ENCODE measurements around the gene FBXO48.

Gene FBXO48

DNA sequence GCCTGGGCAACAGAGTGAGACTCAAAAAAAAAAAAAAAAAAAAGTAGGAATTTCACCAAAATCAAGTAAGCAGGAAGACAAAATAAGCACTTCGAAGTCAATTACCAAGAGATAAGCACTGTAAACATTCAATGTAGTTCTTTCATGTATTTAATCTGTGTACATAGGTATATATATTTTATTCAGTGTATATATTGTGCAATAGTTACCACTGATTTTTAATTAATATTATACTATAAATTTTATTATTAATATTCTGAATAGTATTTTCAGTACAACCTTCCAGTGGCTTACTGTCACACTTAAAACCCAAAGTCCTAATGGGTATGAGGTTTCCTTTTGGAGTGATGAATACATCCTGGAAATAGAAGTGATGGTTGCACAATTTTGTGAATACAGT lies 9.4 kb upstream of the FBXO48 start:
- no peaks in the 10 kb centered on the region for H3K9me3 ChIP-seq
- H3K4me3 ChIP-seq (ENCODE audit: low read depth in 1 of 2, low read length in 1 of 2), result no peak overlapping the region
- no peaks in the 10 kb centered on the region for H3K4me1 ChIP-seq (ENCODE audit: control insufficient read depth in 1 of 2, insufficient read depth in 1 of 2, low read depth in 1 of 2, low read length in 1 of 2)
- H3K27me3 ChIP-seq, result no peaks in the 10 kb centered on the region
- H3K27ac ChIP-seq, result no peak overlapping the region
- TF ChIP-seq CTCF (IDR thresholded peaks at IDR 0.05), result no peak
- H3K36me3 ChIP-seq, result no peaks in the 10 kb centered on the region

DNA sequence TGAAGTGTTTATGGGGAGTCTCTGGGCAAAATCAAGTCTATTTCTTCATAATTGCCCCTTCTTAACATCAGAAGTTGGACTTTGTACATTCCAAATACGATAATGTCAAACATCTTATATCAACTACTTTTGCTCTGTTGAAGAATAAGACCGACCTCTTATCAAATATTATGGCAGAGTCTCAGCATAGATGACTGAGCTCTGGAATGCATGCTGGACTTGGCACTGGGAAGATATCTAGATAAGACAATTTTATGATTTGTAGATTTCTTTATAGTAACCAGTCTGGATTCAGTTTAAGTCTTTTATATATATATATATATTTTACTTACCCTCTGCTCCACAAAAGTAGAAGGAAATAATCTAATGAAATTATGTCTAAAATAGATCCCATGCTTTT lies 8.5 kb upstream of the FBXO48 start:
- Histone ChIP-seq H3K27me3 (no peaks in the 10 kb centered on the region), H3K27ac (no peak overlapping the region), H3K4me1 (ENCODE audit: control insufficient read depth in 1 of 2, insufficient read depth in 1 of 2, low read depth in 1 of 2, low read length in 1 of 2) (no peaks in the 10 kb centered on the region), H3K9me3 (no peaks in the 10 kb centered on the region), H3K36me3 (no peaks in the 10 kb centered on the region), H3K4me3 (ENCODE audit: low read depth in 1 of 2, low read length in 1 of 2) (no peak overlapping the region)
- no peak for TF ChIP-seq CTCF (IDR thresholded peaks at IDR 0.05)

- Histone ChIP-seq H3K27me3 (no peaks in the 10 kb centered on the region), H3K4me3 (ENCODE audit: low read depth in 1 of 2, low read length in 1 of 2) (no peak overlapping the region), H3K27ac (no peak overlapping the region), H3K36me3 (no peaks in the 10 kb centered on the region), H3K4me1 (ENCODE audit: control insufficient read depth in 1 of 2, insufficient read depth in 1 of 2, low read depth in 1 of 2, low read length in 1 of 2) (no peaks in the 10 kb centered on the region), H3K9me3 (no peaks in the 10 kb centered on the region)
- TF ChIP-seq CTCF (IDR thresholded peaks at IDR 0.05), result no peak
Observed at GRCh38 chr2:68475110-68475509, 8.0 kb upstream of the FBXO48 start.

DNA sequence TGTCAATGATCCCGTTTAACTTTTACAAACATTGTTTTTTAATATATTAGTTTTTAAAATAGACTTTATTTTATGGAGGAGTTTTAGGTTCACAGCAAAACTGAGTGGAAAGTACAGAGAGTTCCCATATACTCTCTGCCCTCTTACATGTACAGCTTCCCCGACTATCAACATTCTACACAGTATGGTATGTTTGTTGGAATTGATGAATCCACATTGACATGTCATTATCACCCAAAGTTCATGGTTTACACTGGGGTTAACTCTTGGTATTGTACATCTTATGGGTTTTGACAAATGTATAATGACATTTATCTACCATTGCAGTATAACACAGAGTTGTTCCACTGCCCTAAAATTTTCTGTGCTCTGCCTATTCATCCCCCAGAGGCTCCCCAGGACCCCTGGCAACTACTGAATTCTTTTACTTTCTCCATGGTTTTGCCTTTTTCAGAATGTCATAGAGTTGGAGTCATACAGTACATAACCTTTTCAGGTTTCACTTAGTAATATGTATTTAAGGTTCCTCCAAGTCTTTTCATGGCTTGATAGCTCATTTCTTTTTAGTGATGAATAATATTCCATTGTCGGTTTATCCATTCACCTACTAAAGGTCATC lies 5.8 kb upstream of the FBXO48 start:
- H3K27me3 ChIP-seq, result no peaks in the 10 kb centered on the region
- no peak for TF ChIP-seq CTCF (IDR thresholded peaks at IDR 0.05)
- peaks cover 2% of the 10 kb centered on the region in 2 experiments for H3K4me1 ChIP-seq (ENCODE audit: control insufficient read depth in 1 of 2, insufficient read depth in 1 of 2, low read depth in 1 of 2, low read length in 1 of 2)
- no peaks in the 10 kb centered on the region for H3K36me3 ChIP-seq
- no peak overlapping the region for H3K27ac ChIP-seq
- no peaks in the 10 kb centered on the region for H3K9me3 ChIP-seq
- H3K4me3 ChIP-seq (ENCODE audit: low read depth in 1 of 2, low read length in 1 of 2), result no peak overlapping the region

GRCh38 chr2:68471385-68471784 lies 4.3 kb upstream of the FBXO48 start:
- Histone ChIP-seq H3K27me3 (no peaks in the 10 kb centered on the region), H3K4me1 (ENCODE audit: control insufficient read depth in 1 of 2, insufficient read depth in 1 of 2, low read depth in 1 of 2, low read length in 1 of 2) (peaks cover 11% of the 10 kb centered on the region in 2 experiments), H3K27ac (no peak overlapping the region), H3K9me3 (no peaks in the 10 kb centered on the region), H3K4me3 (ENCODE audit: low read depth in 1 of 2, low read length in 1 of 2) (no peak overlapping the region), H3K36me3 (no peaks in the 10 kb centered on the region)
- TF ChIP-seq CTCF (IDR thresholded peaks at IDR 0.05), result no peak

- H3K4me3 ChIP-seq (ENCODE audit: low read depth in 1 of 2, low read length in 1 of 2), result no peak overlapping the region
- TF ChIP-seq CTCF (IDR thresholded peaks at IDR 0.05), result no peak
- no peaks in the 10 kb centered on the region for H3K27me3 ChIP-seq
- H3K36me3 ChIP-seq, result no peaks in the 10 kb centered on the region
- peaks cover 19 to 20% of the 10 kb centered on the region in 2 experiments for H3K4me1 ChIP-seq (ENCODE audit: control insufficient read depth in 1 of 2, insufficient read depth in 1 of 2, low read depth in 1 of 2, low read length in 1 of 2)
- no peak overlapping the region for H3K27ac ChIP-seq
- H3K9me3 ChIP-seq, result no peaks in the 10 kb centered on the region
Observed at GRCh38 chr2:68469935-68470334, 2.8 kb upstream of the FBXO48 start.
